ENCODE measurements around the gene JAKMIP2. TPM values are rescaled to one million over a fixed set of nuclear protein-coding genes. Genes with fewer than 3 reads are reported as not detected.

JAKMIP2 gene
- total RNA-seq, 1 donor from 2014 or later, result 35.6 TPM

- Mint-ChIP-seq H3K9me3 (no peaks in the 10 kb centered on the region), H3K27ac (ENCODE audit: unreplicated experiment) (no peak overlapping the region), H3K4me3 (no peak overlapping the region), H3K36me3 (ENCODE audit: low read depth) (no peaks in the 10 kb centered on the region), H3K27me3 (ENCODE audit: low read depth) (no peaks in the 10 kb centered on the region), H3K4me1 (peaks cover 26% of the 10 kb centered on the region)
- no peak for TF ChIP-seq CTCF (conservative IDR thresholded peaks at IDR 0.05)
- no peak for DNase-seq (ENCODE audit: low read depth, low spot score)
Observed at GRCh38 chr5:147688656-147689356, 93.7 kb downstream of the JAKMIP2 start.

- Mint-ChIP-seq H3K27ac (ENCODE audit: unreplicated experiment) (no peak overlapping the region), H3K4me3 (no peak overlapping the region), H3K9me3 (no peaks in the 10 kb centered on the region), H3K4me1 (peaks cover 26% of the 10 kb centered on the region), H3K27me3 (ENCODE audit: low read depth) (no peaks in the 10 kb centered on the region), H3K36me3 (ENCODE audit: low read depth) (no peaks in the 10 kb centered on the region)
- DNase-seq (ENCODE audit: low read depth, low spot score), result no peak
- no peak for TF ChIP-seq CTCF (conservative IDR thresholded peaks at IDR 0.05)
Observed at GRCh38 chr5:147687118-147687517, 95.4 kb downstream of the JAKMIP2 start.

- Mint-ChIP-seq H3K27me3 (ENCODE audit: low read depth) (no peaks in the 10 kb centered on the region), H3K9me3 (no peaks in the 10 kb centered on the region), H3K4me1 (peaks cover 25% of the 10 kb centered on the region), H3K4me3 (no peak overlapping the region), H3K27ac (ENCODE audit: unreplicated experiment) (no peak overlapping the region), H3K36me3 (ENCODE audit: low read depth) (no peaks in the 10 kb centered on the region)
- TF ChIP-seq CTCF (conservative IDR thresholded peaks at IDR 0.05), result no peak
- DNase-seq (ENCODE audit: low read depth, low spot score), result no peak
Observed at GRCh38 chr5:147686421-147686820, 96.1 kb downstream of the JAKMIP2 start.

- Mint-ChIP-seq H3K9me3 (no peaks in the 10 kb centered on the region), H3K4me1 (peaks cover 21% of the 10 kb centered on the region), H3K27me3 (ENCODE audit: low read depth) (no peaks in the 10 kb centered on the region), H3K27ac (ENCODE audit: unreplicated experiment) (no peak overlapping the region), H3K4me3 (no peak overlapping the region), H3K36me3 (ENCODE audit: low read depth) (no peaks in the 10 kb centered on the region)
- TF ChIP-seq CTCF (conservative IDR thresholded peaks at IDR 0.05), result no peak
- no peak for DNase-seq (ENCODE audit: low read depth, low spot score)
Observed at GRCh38 chr5:147685993-147686392, 96.5 kb downstream of the JAKMIP2 start.

- H3K27ac Mint-ChIP-seq (ENCODE audit: unreplicated experiment), result no peak overlapping the region
- H3K4me3 Mint-ChIP-seq, result no peak overlapping the region
- no peaks in the 10 kb centered on the region for H3K27me3 Mint-ChIP-seq (ENCODE audit: low read depth)
- TF ChIP-seq CTCF (conservative IDR thresholded peaks at IDR 0.05), result no peak
- H3K4me1 Mint-ChIP-seq, result peaks cover 7% of the 10 kb centered on the region
- DNase-seq (ENCODE audit: low read depth, low spot score), result no peak
- peaks cover 4% of the 10 kb centered on the region for H3K36me3 Mint-ChIP-seq (ENCODE audit: low read depth)
- H3K9me3 Mint-ChIP-seq, result no peaks in the 10 kb centered on the region
Observed at GRCh38 chr5:147675168-147675567, 107.4 kb downstream of the JAKMIP2 start.

Measured in neural crest cell (in vitro differentiated cells).